Measurements from ENCODE around the gene STK10.
"Not testable (repeated sequence)": the region's sequence is repeated elsewhere in the genome, so short reads cannot be mapped to it uniquely, and the experiment has no call there.

The STK10 gene

DNA sequence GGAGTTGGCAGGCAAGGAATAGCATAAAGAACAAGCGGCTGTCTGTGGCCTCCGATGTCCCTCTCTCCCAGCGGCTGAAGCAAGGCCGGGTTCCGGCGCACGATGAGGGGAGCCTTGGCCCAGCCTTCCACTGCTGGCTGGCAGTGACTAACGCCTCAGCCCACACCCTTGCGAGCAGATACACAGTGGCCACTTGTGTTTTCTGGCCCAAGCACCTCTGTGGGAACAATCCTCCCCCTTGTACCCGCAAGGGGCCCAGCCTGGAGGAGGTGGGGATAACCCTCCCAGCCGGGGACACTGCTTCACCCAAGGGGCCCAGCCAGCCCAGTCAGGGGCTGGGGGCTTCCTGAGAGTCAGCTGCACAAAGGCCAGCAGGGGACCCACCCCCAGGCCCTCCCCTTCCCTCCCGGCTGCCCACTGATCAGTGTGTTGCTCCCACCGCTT, 23.2 kb downstream of the STK10 start:
- no peak for DNase-seq (ENCODE audit: low spot score)
- TF ChIP-seq, protein P1, sequence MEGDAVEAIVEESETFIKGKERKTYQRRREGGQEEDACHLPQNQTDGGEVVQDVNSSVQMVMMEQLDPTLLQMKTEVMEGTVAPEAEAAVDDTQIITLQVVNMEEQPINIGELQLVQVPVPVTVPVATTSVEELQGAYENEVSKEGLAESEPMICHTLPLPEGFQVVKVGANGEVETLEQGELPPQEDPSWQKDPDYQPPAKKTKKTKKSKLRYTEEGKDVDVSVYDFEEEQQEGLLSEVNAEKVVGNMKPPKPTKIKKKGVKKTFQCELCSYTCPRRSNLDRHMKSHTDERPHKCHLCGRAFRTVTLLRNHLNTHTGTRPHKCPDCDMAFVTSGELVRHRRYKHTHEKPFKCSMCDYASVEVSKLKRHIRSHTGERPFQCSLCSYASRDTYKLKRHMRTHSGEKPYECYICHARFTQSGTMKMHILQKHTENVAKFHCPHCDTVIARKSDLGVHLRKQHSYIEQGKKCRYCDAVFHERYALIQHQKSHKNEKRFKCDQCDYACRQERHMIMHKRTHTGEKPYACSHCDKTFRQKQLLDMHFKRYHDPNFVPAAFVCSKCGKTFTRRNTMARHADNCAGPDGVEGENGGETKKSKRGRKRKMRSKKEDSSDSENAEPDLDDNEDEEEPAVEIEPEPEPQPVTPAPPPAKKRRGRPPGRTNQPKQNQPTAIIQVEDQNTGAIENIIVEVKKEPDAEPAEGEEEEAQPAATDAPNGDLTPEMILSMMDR (IDR thresholded peaks at IDR 0.05; ENCODE audit: extremely low read depth, missing control alignments) = no peak

DNA sequence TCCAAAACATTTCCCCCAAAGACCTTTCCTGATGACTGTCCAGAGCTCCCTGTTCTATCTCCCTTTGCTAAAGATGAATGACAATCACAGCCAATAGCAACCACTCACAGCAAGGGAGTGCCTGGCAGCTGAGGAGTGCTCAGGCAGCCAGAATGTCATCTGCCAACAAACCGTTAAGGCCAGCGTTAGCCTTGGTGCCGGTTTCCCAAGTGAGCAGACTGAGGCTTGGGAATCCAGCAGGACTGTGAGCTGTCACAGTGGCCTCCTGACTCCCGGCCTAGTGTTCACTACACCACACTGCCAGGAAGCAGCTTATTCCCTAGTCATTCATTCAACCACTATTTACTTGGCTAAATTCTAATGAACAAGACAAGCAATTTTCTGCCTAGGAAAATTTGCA, 24.7 kb downstream of the STK10 start:
- TF ChIP-seq, protein P1 (IDR thresholded peaks at IDR 0.05; ENCODE audit: extremely low read depth, missing control alignments) = no peak
- no peak for DNase-seq (ENCODE audit: low spot score)

DNA sequence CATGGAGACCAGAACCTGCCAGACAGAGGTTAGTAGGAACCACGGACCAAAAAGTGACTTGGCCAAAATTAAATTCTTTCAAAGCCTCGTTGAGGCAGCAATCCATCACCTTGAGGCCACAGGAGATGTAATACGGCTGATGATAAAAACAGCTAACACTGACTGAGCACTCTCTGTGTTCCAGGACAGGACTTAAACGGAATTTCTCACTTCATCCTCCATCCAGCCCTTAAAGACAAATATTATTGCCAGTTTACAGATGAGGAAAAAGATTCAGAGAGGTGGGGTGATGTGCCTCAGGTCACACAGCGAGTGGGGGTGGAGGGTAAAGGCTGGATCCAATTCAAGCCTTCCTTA, 25.1 kb downstream of the STK10 start:
- DNase-seq (ENCODE audit: low spot score) = no peak
- TF ChIP-seq, protein P1 (IDR thresholded peaks at IDR 0.05; ENCODE audit: extremely low read depth, missing control alignments) = no peak

DNA sequence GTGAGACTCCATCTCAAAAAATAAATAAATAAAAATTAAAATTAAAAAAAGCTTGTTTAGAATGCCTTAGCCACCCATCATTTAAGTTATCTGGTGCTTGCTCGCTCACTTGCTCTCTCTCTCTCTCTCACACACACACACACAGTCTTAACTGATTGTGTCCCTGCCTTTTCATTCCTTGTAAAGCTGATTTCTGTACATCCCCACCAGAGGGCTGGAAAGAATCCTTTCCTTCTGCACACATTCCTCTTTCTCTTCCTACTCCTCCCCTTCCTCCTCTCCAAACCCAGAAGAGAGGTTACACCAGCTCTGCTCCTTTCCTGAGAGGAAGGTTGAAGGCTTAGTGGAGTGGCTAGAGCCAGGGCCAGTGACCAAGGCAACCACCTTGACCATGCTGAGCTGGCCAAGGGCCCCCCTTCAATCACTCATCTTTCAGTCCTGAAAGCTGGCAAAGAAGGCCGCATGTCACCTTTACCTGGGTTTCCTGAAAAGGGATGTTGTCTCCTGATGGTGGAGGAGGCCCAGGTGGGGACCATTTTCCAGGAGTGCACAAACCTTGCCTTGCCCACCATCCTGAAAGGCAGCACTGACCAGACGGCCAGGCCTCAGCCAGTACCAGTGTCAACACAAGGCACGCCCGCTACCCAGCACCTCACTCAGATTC, 25.6 kb downstream of the STK10 start:
- DNase-seq (ENCODE audit: low spot score) = no peak
- TF ChIP-seq, protein P1 (IDR thresholded peaks at IDR 0.05; ENCODE audit: extremely low read depth, missing control alignments) = no peak

DNA sequence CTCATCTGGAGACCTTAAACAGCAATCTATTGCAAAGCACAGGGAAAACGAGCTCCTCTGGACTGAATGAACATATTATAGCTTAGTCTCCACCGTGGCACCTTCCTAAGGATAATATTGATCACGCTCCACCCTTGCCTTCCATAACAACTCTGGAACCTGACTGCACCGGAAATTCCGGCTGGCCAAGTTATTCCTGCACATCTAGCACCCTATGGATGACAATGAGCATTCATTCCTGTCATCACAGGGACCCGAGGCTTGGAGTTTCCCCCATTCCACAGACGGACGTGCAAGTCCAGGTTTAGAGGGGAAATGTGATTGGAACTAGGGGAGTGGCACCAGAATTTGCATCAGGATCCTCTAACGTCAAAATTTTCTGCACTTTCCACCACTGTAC, 27.5 kb downstream of the STK10 start:
- TF ChIP-seq, protein P1 (IDR thresholded peaks at IDR 0.05; ENCODE audit: extremely low read depth, missing control alignments) = no peak
- no peak for DNase-seq (ENCODE audit: low spot score)

DNA sequence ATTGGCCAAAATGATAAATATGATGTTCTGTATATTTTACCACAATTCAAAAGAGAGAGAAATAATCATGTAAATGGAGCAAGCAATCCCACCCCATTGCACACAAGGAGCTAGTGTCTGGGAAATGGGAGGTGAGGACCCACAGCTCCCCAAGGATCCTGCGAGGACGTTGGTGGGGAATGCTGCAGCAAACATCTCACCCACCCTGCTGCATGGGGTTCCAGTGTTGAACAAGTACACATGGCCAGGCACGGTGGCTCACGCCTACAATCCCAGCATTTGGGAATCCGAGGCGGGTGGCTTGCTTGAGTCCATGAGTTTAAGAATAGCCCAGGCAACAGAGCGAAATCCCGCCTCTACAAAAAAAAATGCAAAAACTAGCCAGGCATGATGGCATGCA, 29.0 kb downstream of the STK10 start:
- TF ChIP-seq, protein P1 (IDR thresholded peaks at IDR 0.05; ENCODE audit: extremely low read depth, missing control alignments) = no peak
- no peak for DNase-seq (ENCODE audit: low spot score)

DNA sequence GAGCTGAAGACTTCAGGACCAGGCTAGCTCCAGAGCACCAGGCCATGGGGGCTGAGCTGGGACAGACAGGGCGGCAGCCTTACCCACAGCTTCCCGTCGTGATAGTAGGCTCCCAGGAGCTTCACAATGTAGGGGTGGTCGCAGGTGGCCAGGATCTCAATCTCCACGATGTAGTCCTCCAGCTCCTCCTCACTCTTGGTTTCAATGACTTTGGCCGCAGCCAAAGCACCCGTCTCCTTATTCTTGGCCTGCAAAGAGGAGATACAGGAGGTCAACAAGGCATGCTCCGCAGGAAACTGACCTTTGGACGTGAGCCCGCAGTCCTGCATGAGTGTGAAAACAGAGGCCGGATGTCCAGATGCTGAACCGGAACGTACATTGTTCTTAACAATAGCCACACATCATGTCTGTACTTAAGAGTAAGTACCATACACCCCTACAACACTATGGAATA, 31.5 kb downstream of the STK10 start:
- no peak for DNase-seq (ENCODE audit: low spot score)

DNA sequence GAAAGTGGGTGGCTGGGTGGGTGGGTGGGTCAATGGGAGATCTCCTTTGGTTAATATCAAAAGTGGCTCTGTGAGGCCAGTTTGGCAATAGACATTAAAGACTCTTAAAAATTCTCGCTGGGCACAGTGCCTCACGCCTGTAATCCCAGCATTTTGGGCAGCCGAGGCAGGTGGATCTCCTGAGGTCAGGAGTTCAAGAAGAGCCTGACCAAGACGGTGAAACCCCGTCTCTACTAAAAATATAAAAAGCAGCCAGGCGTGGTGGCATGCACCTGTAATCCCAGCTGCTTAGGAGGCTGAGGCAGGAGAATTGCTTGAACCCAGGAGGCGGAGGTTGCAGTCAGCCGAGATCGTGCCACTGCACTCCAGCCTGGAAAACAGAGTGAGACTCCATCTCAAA, 32.9 kb downstream of the STK10 start:
- DNase-seq (ENCODE audit: low spot score) = not testable (repeated sequence)

More for the DNA sequence above, 31.5 kb downstream of the STK10 start:
- TF ChIP-seq, protein P1 (IDR thresholded peaks at IDR 0.05; ENCODE audit: extremely low read depth, missing control alignments) = no peak
